ENCODE measurements around the gene HSPH1. TPM values are rescaled to one million over a fixed set of nuclear protein-coding genes. Genes with fewer than 3 reads are reported as not detected.

The HSPH1 gene
- total and polyA plus RNA-seq, 2 of the 8 experiments (the other 6 are each of a cell fraction or from before 2014, with no cell fraction given) = 14.2 to 145 TPM

DNA sequence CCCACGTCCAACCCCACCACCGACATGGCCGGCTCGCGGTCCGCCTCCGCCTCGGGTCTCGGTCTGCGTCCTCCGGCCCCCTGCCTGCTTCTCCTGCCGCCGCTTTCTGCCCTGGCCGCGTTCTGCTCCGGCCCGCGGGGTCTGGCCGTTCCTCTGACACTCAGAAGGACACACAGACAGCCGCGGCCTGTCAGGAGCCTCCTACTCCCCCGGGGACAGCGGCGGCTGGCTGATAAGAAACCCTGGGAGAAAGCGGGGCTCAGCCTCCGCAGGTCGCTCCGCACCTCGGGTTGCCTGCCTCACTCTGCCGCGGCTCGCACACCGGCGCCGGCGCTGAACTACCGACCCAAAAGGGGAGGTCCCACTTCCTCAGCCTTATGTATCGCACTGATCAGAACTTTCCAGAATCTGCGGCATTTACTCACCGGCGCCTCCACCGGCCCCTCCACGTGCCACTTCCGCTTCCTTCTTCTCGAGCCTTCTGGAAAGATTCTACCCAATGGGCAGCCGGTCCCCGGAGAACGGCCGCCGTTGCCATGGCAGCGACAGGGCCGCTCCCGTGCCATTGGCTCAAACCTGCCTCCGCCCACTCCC is at the start of gene HSPH1 (continued):
- TF ChIP-seq RNF2 (IDR thresholded peaks at IDR 0.05; ENCODE audit: borderline replicate concordance, low read depth, low read length, missing control alignments, poor library complexity, severe bottlenecking) = no peak
- TF ChIP-seq EP300 (IDR thresholded peaks at IDR 0.05; ENCODE audit: borderline replicate concordance in 1 of 2, low read depth in 2 of 2, low read length in 2 of 2) = 0 out of 3 replicates have a peak, but pooled peaks of 1 of the 2 experiments have one; percentile 4
- TF ChIP-seq SP2 (IDR thresholded peaks at IDR 0.05; ENCODE audit: low read length) = no peak
- TF ChIP-seq KDM1A (IDR thresholded peaks at IDR 0.05; ENCODE audit: borderline replicate concordance, low read length) = no peak
- peak in 1 of 2 experiments; percentile 89; a peak in 2 of 4 replicates for TF ChIP-seq HDAC2 (IDR thresholded peaks at IDR 0.05; ENCODE audit: borderline replicate concordance in 1 of 2, low read depth in 2 of 2, low read length in 2 of 2)
- peak; percentile 53 for TF ChIP-seq TAF7 (optimal IDR thresholded peaks at IDR 0.05; ENCODE audit: borderline replicate concordance, low read depth, low read length)
- peak; percentile 76 for TF ChIP-seq TBP (IDR thresholded peaks at IDR 0.05; ENCODE audit: low read depth, low read length)
- no peak for TF ChIP-seq RBBP5 (IDR thresholded peaks at IDR 0.05; ENCODE audit: borderline replicate concordance, low read depth, low read length)
- TF ChIP-seq GTF2F1 (IDR thresholded peaks at IDR 0.05; ENCODE audit: borderline replicate concordance, low read depth, low read length) = no peak
- TF ChIP-seq ZNF274 (IDR thresholded peaks at IDR 0.05; ENCODE audit: borderline replicate concordance, extremely low read depth, low read length) = no peak
- no peak for TF ChIP-seq SIRT6 (IDR thresholded peaks at IDR 0.05; ENCODE audit: low read length)
- TF ChIP-seq CTBP2 (IDR thresholded peaks at IDR 0.05; ENCODE audit: borderline replicate concordance, insufficient read depth, insufficient read length, low read length) = no peak
- TF ChIP-seq SIX5 (IDR thresholded peaks at IDR 0.05; ENCODE audit: low read depth, low read length) = no peak
- no peak for TF ChIP-seq HDAC6 (IDR thresholded peaks at IDR 0.05; ENCODE audit: low read depth, low read length)
- no peak for TF ChIP-seq SAP30 (IDR thresholded peaks at IDR 0.05; ENCODE audit: insufficient read depth, insufficient replicate concordance, low read length)
- no peak for TF ChIP-seq BCL11A (IDR thresholded peaks at IDR 0.05; ENCODE audit: low read depth in 2 of 2, low read length in 2 of 2)
- TF ChIP-seq, protein P1, sequence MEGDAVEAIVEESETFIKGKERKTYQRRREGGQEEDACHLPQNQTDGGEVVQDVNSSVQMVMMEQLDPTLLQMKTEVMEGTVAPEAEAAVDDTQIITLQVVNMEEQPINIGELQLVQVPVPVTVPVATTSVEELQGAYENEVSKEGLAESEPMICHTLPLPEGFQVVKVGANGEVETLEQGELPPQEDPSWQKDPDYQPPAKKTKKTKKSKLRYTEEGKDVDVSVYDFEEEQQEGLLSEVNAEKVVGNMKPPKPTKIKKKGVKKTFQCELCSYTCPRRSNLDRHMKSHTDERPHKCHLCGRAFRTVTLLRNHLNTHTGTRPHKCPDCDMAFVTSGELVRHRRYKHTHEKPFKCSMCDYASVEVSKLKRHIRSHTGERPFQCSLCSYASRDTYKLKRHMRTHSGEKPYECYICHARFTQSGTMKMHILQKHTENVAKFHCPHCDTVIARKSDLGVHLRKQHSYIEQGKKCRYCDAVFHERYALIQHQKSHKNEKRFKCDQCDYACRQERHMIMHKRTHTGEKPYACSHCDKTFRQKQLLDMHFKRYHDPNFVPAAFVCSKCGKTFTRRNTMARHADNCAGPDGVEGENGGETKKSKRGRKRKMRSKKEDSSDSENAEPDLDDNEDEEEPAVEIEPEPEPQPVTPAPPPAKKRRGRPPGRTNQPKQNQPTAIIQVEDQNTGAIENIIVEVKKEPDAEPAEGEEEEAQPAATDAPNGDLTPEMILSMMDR (IDR thresholded peaks at IDR 0.05; ENCODE audit: control extremely low read depth in 1 of 3, insufficient read depth in 1 of 3, low read depth in 1 of 3, low read length in 3 of 3) = peak in 1 of 3 experiments; percentile 3; a peak in 1 of 4 replicates
- TF ChIP-seq RXRA (IDR thresholded peaks at IDR 0.05; ENCODE audit: insufficient read depth, low read depth, low read length) = no peak
- no peak for TF ChIP-seq CBX8 (IDR thresholded peaks at IDR 0.05; ENCODE audit: borderline replicate concordance, low read depth, low read length)
- TF ChIP-seq NRF1 (IDR thresholded peaks at IDR 0.05; ENCODE audit: low read depth, low read length) = no peak
- peak; percentile 89 for TF ChIP-seq TAF1 (IDR thresholded peaks at IDR 0.05; ENCODE audit: low read depth, low read length)

Data from H1 (cell line).